Caco-2 (cell line): ENCODE results near the gene VPS29. TPM values are rescaled to one million over a fixed set of nuclear protein-coding genes. Genes with fewer than 3 reads are reported as not detected.

Source experiments
- BruUV-seq: library from RNA; stranded (reverse); fragments of 400-500 nt; replicated peaks from 2 replicates; lab custom pipeline; 2021; lab: Mats Ljungman, UMichigan
- CTCF ChIA-PET: fragments of 300-600 bp; sonication (Branson Sonifier 250); formaldehyde crosslinking; loops from one replicate; lab custom pipeline; 2022; ENCODE audit warnings: antibody characterized with exemption; lab: Charles Lee
- POLR2A ChIA-PET: fragments of 300-600 bp; sonication (Branson Sonifier 250); formaldehyde crosslinking; loops from one replicate; lab custom pipeline; 2022; ENCODE audit warnings: antibody characterized with exemption; lab: Charles Lee
- DNase-seq, 2 experiments: peaks; one replicate each; pipeline versions ENCODE4 v3.0.0 to v3.0.0-alpha.2; 2020 to 2022
- H3K27me3 ChIP-seq: replicated peaks from 2 replicates; pipeline ENCODE4 v1.6.0; 2011; ENCODE audit warnings: low read length; ENCODE audit not compliant: control insufficient read depth, insufficient read depth
- H3K36me3 ChIP-seq: 2 replicates; pipeline ENCODE4 v1.5.1; 2011; ENCODE audit warnings: low read length; ENCODE audit not compliant: control insufficient read depth, insufficient read depth
- H3K4me1 ChIP-seq: fragments of 250-450 bp; sonication (Bioruptor Pico); 2 replicates; pipeline ENCODE4 v1.5.1; 2020; ENCODE audit warnings: mild to moderate bottlenecking
- H3K4me3 ChIP-seq: 2 replicates; pipeline ENCODE4 v1.5.1; 2011; ENCODE audit warnings: low read depth, mild to moderate bottlenecking, control low read depth, low read length
- H3K9me3 ChIP-seq: fragments of 250-450 bp; sonication (Bioruptor Pico); 2 replicates; pipeline ENCODE4 v1.5.1; 2020; ENCODE audit warnings: mild to moderate bottlenecking, moderate library complexity
- H3K27ac Mint-ChIP-seq: one replicate; pipeline ENCODE4 v1.8.0; 2022; ENCODE audit warnings: mixed read lengths; ENCODE audit not compliant: unreplicated experiment
- H3K27me3 Mint-ChIP-seq: one replicate; pipeline ENCODE4 v1.8.0; 2022; ENCODE audit warnings: mixed read lengths; ENCODE audit not compliant: insufficient read depth, unreplicated experiment
- H3K36me3 Mint-ChIP-seq: one replicate; pipeline ENCODE4 v1.8.0; 2022; ENCODE audit warnings: mild to moderate bottlenecking, mixed read lengths; ENCODE audit not compliant: insufficient read depth, unreplicated experiment
- H3K4me1 Mint-ChIP-seq: one replicate; pipeline ENCODE4 v1.8.0; 2022; ENCODE audit warnings: low read depth, mixed read lengths; ENCODE audit not compliant: unreplicated experiment
- H3K4me3 Mint-ChIP-seq: one replicate; pipeline ENCODE4 v1.8.0; 2022; ENCODE audit warnings: mild to moderate bottlenecking, moderate library complexity, mixed read lengths; ENCODE audit not compliant: unreplicated experiment
- H3K9me3 Mint-ChIP-seq: one replicate; pipeline ENCODE4 v1.8.0; 2022; ENCODE audit warnings: mixed read lengths; ENCODE audit not compliant: unreplicated experiment
- intact Hi-C: fragments of 100-400 bp; cut with micrococcal nuclease; formaldehyde crosslinking; loops from one replicate; pipeline ENCODE4 v1.10.0; 2022; ENCODE audit not compliant: unreplicated experiment
- total RNA-seq: library from RNA; stranded (reverse); gene quantifications from 2 replicates; pipeline ENCODE4 v1.2.3, GENCODE V29; 2022
- TF ChIP-seq, protein P1 (sequence below), 2 experiments: fragments of 200-600 bp in 1 of 2; IDR thresholded peaks; 1 replicate in 1 of 2; 2 replicates in 1 of 2; pipeline versions ENCODE4 v1.5.1 to v1.8.0; 2011 to 2022; ENCODE audit warnings: antibody characterized with exemption in 1 of 2, control low read depth in 1 of 2, inconsistent platforms in 1 of 2, low read depth in 1 of 2, low read length in 1 of 2, mild to moderate bottlenecking in 1 of 2, moderate library complexity in 1 of 2; ENCODE audit not compliant: insufficient read depth in 1 of 2, severe bottlenecking in 1 of 2, unreplicated experiment in 1 of 2

VPS29 gene
- total RNA-seq, 1 experiment from 2014 or later = 127 TPM

DNA sequence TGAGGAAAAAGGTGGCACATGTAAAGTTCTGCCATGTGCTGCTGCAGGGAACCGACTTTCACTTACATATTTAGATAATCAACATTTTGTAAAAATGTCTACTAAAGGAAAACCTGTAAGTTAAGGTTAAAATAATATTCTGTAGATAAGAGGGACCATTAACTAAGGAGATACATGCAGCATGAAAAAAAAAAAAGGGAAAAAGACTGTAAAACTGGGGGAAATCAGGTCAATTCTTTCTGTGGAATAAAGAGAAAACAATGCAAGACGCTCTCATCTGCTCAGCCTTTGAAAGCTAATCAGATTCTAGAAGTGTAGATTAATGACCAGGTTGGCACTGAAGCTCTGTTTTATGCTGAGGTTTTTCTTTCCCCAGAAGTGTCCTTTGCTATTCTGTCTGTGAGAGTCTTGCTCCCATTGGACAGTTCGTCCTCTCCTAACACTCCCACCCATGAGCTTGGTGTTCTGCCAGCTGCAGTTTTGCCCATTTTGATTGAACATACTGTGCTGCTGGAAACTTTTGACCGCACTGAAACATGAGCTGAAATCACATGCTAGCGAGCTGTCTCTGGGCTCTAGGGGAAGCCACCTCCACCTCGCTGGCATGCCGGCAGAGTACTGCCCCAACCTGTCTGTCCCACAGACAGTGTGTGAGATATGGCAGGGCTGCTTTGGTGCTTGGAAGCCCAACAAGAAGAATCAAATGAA lies 41.5 kb upstream of the VPS29 start:
- H3K9me3 ChIP-seq = no peaks in the 10 kb centered on the region
- H3K4me1 ChIP-seq = no peaks in the 10 kb centered on the region
- no peaks in the 10 kb centered on the region for H3K27me3 ChIP-seq
- intact Hi-C loops = no loop called here
- no peak overlapping the region for H3K4me3 ChIP-seq
- Mint-ChIP-seq H3K4me3 (no peak overlapping the region), H3K4me1 (no peaks in the 10 kb centered on the region), H3K27me3 (no peaks in the 10 kb centered on the region), H3K27ac (no peak overlapping the region), H3K9me3 (no peaks in the 10 kb centered on the region), H3K36me3 (peaks cover 42% of the 10 kb centered on the region)
- no TSS peak for BruUV-seq
- CTCF ChIA-PET = interaction anchor here (0.6 kb wide), 1 partner anchor 62 kb away, joined by 3 read pairs; no protein-coding TSS in a partner anchor
- POLR2A ChIA-PET = no interaction called here
- H3K36me3 ChIP-seq = no peaks in the 10 kb centered on the region
- no peak for DNase-seq
- TF ChIP-seq, protein P1, sequence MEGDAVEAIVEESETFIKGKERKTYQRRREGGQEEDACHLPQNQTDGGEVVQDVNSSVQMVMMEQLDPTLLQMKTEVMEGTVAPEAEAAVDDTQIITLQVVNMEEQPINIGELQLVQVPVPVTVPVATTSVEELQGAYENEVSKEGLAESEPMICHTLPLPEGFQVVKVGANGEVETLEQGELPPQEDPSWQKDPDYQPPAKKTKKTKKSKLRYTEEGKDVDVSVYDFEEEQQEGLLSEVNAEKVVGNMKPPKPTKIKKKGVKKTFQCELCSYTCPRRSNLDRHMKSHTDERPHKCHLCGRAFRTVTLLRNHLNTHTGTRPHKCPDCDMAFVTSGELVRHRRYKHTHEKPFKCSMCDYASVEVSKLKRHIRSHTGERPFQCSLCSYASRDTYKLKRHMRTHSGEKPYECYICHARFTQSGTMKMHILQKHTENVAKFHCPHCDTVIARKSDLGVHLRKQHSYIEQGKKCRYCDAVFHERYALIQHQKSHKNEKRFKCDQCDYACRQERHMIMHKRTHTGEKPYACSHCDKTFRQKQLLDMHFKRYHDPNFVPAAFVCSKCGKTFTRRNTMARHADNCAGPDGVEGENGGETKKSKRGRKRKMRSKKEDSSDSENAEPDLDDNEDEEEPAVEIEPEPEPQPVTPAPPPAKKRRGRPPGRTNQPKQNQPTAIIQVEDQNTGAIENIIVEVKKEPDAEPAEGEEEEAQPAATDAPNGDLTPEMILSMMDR (IDR thresholded peaks at IDR 0.05; ENCODE audit: insufficient read depth in 1 of 2, low read depth in 1 of 2, low read length in 1 of 2, severe bottlenecking in 1 of 2, unreplicated experiment in 1 of 2) = no peak

DNA sequence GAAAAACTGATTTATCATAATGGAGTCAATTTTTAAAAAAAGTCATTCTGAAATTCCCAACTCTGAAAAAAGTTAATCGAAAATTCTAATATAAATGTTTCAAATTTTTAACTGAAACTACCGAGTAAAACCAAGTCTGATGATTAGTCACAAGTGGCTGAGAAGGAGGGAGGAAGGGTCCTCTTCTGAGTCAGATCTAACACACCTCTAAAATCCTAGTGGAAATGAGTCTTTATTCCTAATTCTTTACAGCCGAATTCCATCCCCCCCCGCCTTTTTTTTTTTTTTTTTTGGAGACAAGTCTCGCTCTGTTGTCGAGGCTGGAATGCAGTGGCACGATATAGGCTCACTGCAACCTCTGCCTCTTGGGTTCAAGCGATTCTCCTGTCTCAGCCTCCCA lies 38.1 kb upstream of the VPS29 start:
- CTCF ChIA-PET = no interaction called here

DNA sequence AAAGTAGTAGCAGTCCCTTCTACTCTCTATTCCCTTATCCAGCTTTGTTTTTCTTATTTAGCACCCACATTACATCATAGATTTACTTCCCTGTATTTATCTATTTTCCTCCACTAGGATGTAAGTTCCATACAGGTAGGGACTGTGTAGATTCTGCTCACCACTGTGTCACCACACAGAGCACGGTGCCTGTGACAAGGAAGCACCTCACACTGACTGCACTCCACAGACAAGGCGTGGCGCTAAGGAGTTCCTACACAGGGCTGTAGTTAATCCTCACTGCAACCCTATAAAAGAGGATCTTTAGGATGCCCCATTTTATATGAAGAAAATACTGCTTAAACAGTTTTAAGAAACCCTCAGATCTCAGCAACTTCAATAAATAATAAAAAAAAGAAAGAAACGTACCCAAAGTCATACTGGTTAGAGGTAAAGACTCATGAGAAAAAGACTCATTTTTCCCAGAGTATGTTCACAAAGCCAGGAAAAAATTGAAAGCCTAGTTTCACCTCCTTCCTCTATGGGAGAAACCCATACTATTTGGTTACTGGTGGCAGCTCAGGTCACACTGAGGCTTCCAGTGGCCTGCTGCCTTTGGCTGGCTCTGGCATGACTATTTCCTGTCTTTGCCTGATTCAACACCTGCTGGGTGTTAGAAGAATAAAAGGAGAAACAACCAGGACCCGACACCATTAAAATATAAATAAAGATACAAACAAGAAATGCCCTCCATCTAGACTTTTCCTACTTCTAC lies 37.1 kb upstream of the VPS29 start:
- H3K36me3 ChIP-seq = no peaks in the 10 kb centered on the region
- POLR2A ChIA-PET = no interaction called here

More for the DNA sequence above, 38.1 kb upstream of the VPS29 start:
- Histone ChIP-seq H3K4me1 (no peaks in the 10 kb centered on the region), H3K36me3 (no peaks in the 10 kb centered on the region), H3K4me3 (no peak overlapping the region), H3K9me3 (no peaks in the 10 kb centered on the region), H3K27me3 (no peaks in the 10 kb centered on the region)
- Mint-ChIP-seq H3K4me3 (no peak overlapping the region), H3K9me3 (no peaks in the 10 kb centered on the region), H3K36me3 (peaks cover 44% of the 10 kb centered on the region), H3K27ac (no peak overlapping the region), H3K27me3 (no peaks in the 10 kb centered on the region), H3K4me1 (no peaks in the 10 kb centered on the region)
- no peak for DNase-seq
- POLR2A ChIA-PET = no interaction called here
- intact Hi-C loops = no loop called here
- BruUV-seq = no TSS peak
- TF ChIP-seq, protein P1 (IDR thresholded peaks at IDR 0.05; ENCODE audit: insufficient read depth in 1 of 2, low read depth in 1 of 2, low read length in 1 of 2, severe bottlenecking in 1 of 2, unreplicated experiment in 1 of 2) = no peak

More for the DNA sequence above, 37.1 kb upstream of the VPS29 start:
- TF ChIP-seq, protein P1 (IDR thresholded peaks at IDR 0.05; ENCODE audit: insufficient read depth in 1 of 2, low read depth in 1 of 2, low read length in 1 of 2, severe bottlenecking in 1 of 2, unreplicated experiment in 1 of 2) = no peak
- CTCF ChIA-PET = interaction anchor here (0.6 kb wide), 1 partner anchor 72 kb away, joined by 4 read pairs; no protein-coding TSS in a partner anchor
- Histone ChIP-seq H3K27me3 (no peaks in the 10 kb centered on the region), H3K4me1 (peaks cover 2% of the 10 kb centered on the region; the same call in 1 of the 2 replicates), H3K4me3 (no peak overlapping the region), H3K9me3 (no peaks in the 10 kb centered on the region)
- Mint-ChIP-seq H3K9me3 (no peaks in the 10 kb centered on the region), H3K4me3 (no peak overlapping the region), H3K4me1 (no peaks in the 10 kb centered on the region), H3K36me3 (peaks cover 42% of the 10 kb centered on the region), H3K27me3 (no peaks in the 10 kb centered on the region), H3K27ac (no peak overlapping the region)
- BruUV-seq = no TSS peak
- DNase-seq = no peak
- intact Hi-C loops = no loop called here
